BE2C (cell line): ENCODE results near the gene ADGRF4. TPM values are rescaled to one million over a fixed set of nuclear protein-coding genes. Genes with fewer than 3 reads are reported as not detected.

Experiments used
- DNase-seq: peaks from one replicate; pipeline ENCODE4 v3.0.0-alpha.2; 2020
- H3K27me3 ChIP-seq: fragments of 250-450 bp; sonication (Bioruptor Pico); 2 replicates; pipeline ENCODE4 v1.5.1; 2020; ENCODE audit warnings: mild to moderate bottlenecking
- H3K36me3 ChIP-seq: fragments of 250-450 bp; sonication (Bioruptor Pico); 2 replicates; pipeline ENCODE4 v1.5.1; 2020; ENCODE audit warnings: mild to moderate bottlenecking
- H3K4me1 ChIP-seq: fragments of 250-450 bp; sonication (Bioruptor Pico); 2 replicates; pipeline ENCODE4 v1.5.1; 2020
- H3K4me3 ChIP-seq: 2 replicates; pipeline ENCODE4 v1.5.1; 2011; ENCODE audit warnings: low read depth, low read length
- H3K9me3 ChIP-seq: fragments of 250-450 bp; sonication (Bioruptor Pico); 2 replicates; pipeline ENCODE4 v1.5.1; 2020
- polyA plus RNA-seq: library from polyadenylated mRNA; unstranded; fragments of >200 nt; gene quantifications from one replicate; pipeline ENCODE4 v1.2.1, GENCODE V29; 2012; ENCODE audit warnings: low read depth, missing spikeins; ENCODE audit not compliant: insufficient read length, insufficient read depth
- TF ChIP-seq, protein P1 (sequence below): IDR thresholded peaks from 2 replicates; pipeline ENCODE4 v1.5.1; 2012; ENCODE audit warnings: mild to moderate bottlenecking, low read depth, low read length

ADGRF4 gene, protein sequence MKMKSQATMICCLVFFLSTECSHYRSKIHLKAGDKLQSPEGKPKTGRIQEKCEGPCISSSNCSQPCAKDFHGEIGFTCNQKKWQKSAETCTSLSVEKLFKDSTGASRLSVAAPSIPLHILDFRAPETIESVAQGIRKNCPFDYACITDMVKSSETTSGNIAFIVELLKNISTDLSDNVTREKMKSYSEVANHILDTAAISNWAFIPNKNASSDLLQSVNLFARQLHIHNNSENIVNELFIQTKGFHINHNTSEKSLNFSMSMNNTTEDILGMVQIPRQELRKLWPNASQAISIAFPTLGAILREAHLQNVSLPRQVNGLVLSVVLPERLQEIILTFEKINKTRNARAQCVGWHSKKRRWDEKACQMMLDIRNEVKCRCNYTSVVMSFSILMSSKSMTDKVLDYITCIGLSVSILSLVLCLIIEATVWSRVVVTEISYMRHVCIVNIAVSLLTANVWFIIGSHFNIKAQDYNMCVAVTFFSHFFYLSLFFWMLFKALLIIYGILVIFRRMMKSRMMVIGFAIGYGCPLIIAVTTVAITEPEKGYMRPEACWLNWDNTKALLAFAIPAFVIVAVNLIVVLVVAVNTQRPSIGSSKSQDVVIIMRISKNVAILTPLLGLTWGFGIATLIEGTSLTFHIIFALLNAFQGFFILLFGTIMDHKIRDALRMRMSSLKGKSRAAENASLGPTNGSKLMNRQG
- not detected for polyA plus RNA-seq

DNA sequence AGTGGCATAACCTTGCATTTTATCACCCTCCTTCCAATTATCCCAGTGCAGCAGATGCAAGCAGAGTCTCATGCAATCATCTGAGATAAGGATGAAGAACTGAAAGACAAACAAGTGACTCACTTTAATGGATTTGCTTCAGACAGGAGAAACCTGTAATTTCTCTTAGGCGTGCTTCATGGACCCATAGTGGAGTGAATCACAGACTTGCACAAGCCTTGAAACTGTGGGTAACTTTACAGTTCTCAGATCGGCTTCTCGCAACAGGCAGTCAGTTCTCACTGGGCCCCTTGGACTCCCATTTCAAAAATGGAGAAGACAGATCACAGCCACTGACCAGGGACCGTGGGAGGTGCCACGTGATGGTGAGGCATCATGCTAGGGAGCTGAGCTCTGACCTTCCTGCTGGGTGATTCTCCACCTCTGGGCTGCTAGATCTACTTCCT, at the start of gene ADGRF4:
TSS of gene ADGRF4 (plus strand) at position 239 of the 446 bp plus-strand sequence. CDS start 8,666 bp downstream, outside the sequence.
- TF ChIP-seq, protein P1, sequence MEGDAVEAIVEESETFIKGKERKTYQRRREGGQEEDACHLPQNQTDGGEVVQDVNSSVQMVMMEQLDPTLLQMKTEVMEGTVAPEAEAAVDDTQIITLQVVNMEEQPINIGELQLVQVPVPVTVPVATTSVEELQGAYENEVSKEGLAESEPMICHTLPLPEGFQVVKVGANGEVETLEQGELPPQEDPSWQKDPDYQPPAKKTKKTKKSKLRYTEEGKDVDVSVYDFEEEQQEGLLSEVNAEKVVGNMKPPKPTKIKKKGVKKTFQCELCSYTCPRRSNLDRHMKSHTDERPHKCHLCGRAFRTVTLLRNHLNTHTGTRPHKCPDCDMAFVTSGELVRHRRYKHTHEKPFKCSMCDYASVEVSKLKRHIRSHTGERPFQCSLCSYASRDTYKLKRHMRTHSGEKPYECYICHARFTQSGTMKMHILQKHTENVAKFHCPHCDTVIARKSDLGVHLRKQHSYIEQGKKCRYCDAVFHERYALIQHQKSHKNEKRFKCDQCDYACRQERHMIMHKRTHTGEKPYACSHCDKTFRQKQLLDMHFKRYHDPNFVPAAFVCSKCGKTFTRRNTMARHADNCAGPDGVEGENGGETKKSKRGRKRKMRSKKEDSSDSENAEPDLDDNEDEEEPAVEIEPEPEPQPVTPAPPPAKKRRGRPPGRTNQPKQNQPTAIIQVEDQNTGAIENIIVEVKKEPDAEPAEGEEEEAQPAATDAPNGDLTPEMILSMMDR, result no peak
- H3K36me3 ChIP-seq, result no peaks in the 10 kb centered on the region
- DNase-seq, result no peak
- no peaks in the 10 kb centered on the region for H3K9me3 ChIP-seq
- no peak within 1 kb of the TSS for H3K4me3 ChIP-seq
- H3K4me1 ChIP-seq, result no peaks in the 10 kb centered on the region; the same call in 1 of the 2 replicates
- H3K27me3 ChIP-seq, result no peaks in the 10 kb centered on the region; the same call in 1 of the 2 replicates

DNA sequence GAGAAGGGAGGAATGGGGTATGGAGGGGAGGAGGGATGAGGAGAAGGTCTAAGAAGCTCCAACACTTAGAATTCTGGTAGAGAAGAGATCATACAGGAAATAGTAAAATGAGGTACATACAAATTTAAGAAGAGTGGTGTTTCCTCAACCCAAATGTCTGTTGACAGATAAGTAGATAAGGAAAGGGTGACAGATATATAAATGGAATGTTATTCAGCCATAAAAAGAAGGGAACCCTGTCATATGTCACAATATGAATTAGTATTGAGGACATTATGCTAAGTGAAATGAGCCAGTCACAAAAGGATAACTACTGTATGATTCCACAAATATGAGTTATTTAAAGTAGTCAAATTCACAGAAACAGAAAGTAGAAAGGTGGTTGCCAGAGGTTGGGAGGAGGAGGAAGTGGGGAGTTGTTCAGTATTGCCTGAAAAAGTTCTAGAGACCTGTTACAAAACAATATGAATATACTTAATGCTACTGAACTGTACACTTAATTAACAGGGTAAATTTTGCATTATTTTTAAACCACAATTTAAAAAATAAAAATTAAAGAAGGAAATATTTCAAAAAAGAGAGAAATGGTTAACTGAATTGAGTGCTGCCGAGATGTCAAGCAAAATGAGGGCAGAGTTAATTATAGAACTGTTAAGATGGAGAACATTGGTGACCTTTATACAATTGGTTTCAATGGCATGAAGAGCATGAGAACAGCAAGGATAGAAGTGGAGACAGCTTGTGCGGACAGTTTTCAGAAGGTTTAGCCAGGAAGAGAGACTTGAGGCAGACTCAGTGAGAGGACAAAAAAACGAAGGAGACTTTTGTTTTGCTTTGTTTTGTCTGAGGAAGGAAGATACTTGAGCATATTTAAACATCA, 47.6 kb upstream of the ADGRF4 start:
- no peaks in the 10 kb centered on the region for H3K9me3 ChIP-seq
- H3K4me1 ChIP-seq, result no peaks in the 10 kb centered on the region
- H3K4me3 ChIP-seq, result no peak overlapping the region
- TF ChIP-seq, protein P1, result no peak
- DNase-seq, result no peak
- no peaks in the 10 kb centered on the region for H3K36me3 ChIP-seq
- no peaks in the 10 kb centered on the region for H3K27me3 ChIP-seq

DNA sequence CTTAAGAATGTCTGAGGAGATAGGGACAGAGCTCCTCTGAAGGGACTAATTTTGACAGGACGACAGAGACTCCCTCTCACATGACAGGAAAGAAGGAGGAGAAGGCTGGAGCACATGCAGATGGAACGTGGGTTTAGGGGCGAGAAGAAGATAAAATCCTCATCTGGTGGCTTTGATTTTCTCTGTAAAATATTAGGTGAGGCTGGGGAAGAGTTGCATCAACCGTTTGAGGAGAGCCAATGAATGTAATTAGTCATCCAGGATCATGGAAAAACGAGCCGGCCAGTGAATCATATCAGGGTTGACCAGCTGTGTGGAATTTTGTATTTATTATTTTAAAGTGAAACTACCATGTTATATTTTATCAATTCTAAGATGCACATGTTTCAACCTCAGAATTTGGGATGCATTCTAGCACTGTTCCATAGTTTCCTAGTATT, 46.9 kb upstream of the ADGRF4 start:
- DNase-seq, result no peak
- Histone ChIP-seq H3K27me3 (no peaks in the 10 kb centered on the region), H3K9me3 (no peaks in the 10 kb centered on the region), H3K36me3 (no peaks in the 10 kb centered on the region), H3K4me1 (no peaks in the 10 kb centered on the region), H3K4me3 (no peak overlapping the region)
- TF ChIP-seq, protein P1, result no peak

DNA sequence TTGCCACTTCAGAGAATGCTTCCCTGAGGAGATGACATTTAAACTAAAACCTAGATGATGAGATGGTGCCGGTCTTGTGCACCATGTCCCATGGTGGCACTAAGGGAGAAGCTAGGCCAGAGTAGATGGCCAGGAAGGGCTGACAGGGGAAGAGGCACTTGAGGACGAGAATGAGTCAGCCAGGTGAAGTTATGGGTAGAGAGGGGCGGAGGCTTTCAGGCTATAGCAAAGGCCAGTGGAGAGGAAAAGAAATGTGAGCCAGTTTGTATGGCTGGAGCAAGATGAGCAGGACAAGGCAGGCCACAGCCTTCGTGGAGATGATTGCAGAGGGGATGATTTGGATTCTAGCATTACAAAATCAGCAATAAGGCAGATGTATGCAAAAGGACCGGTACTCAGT, 44.7 kb upstream of the ADGRF4 start:
- TF ChIP-seq, protein P1, result no peak
- no peaks in the 10 kb centered on the region for H3K36me3 ChIP-seq
- no peak overlapping the region for H3K4me3 ChIP-seq
- no peaks in the 10 kb centered on the region for H3K27me3 ChIP-seq
- no peaks in the 10 kb centered on the region for H3K9me3 ChIP-seq
- no peaks in the 10 kb centered on the region for H3K4me1 ChIP-seq
- no peak for DNase-seq

DNA sequence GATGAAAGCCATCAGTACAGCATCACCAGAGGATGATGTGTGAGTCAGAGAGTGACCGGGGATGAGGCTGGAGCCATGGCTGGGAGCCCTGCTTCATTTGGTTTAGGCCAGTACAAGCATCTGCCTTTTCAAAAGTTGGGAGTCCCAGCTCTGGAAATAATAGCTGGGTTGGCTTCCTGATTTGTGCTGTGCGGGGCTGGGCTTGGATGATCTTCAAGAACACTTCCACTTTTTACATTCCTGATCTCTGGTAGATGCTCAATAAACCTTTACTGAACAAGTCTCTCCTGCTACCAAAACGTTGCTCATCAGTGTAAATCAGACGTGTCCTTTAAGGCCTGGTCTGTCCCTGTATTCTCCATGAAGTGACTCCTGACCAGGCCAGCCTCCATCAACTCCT, 44.1 kb upstream of the ADGRF4 start:
- Histone ChIP-seq H3K4me3 (no peak overlapping the region), H3K27me3 (no peaks in the 10 kb centered on the region), H3K4me1 (no peaks in the 10 kb centered on the region), H3K9me3 (no peaks in the 10 kb centered on the region), H3K36me3 (no peaks in the 10 kb centered on the region)
- DNase-seq, result no peak
- TF ChIP-seq, protein P1, result no peak
